GM18526 (cell line): Measurements from ENCODE around the gene XXYLT1.
A peak's percentile ranks its signal among the peaks of the same experiment; 100 is the strongest.

Experiments
- POLR2A ChIP-seq: IDR thresholded peaks from 3 replicates; pipeline ENCODE4 v1.6.1; 2011; ENCODE audit not compliant: insufficient read length; ENCODE audit errors: extremely low read depth

Gene XXYLT1

DNA sequence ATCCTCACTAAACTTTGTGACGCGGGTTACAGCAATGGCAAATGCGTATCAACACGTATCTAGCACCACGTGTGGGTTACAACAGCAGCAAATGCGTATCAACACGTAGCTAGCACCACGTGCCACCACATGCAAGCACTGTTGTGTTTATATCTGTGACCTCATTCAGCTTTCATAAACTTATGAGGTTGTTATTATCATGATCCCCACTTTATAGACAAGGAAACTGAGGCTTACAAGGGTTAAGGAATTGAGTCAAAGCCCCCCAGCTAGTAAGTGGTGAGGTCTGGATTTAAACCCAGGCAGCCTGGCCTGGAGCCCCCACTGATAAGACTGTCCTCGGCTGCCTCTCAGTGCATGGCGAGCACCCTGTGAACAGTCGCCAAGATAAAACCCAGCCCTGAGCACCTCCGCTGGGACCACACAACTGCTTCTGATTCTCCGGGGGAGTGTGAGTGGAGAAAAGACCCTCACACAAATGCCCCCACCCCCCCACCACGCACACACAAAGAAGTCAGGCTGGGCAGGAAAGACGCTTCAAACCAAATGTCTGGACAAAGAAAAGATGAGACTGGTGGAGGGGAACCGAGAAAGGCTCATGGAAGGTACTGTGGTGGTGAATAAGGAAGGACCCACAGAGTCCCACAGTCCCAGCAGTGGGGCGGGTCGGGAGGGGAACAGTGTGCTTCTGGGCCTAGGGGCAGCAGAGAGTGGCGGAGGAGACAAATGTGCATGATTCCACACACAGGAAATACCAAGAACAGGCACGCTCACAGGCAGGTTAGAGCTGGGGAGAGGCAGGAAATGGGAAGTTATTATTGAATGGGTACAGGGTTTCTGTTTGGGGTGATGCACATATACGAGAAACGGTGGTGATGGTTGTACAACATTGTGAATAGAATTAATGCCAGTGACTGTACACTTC is 173.4 kb downstream of the XXYLT1 start:
- no peak for TF ChIP-seq POLR2A

GRCh38 chr3:195096484-195097330 is 174.3 kb downstream of the XXYLT1 start:
- TF ChIP-seq POLR2A: no peak

- no peak for TF ChIP-seq POLR2A
Measured at GRCh38 chr3:195096053-195096452, 174.9 kb downstream of the XXYLT1 start.

DNA sequence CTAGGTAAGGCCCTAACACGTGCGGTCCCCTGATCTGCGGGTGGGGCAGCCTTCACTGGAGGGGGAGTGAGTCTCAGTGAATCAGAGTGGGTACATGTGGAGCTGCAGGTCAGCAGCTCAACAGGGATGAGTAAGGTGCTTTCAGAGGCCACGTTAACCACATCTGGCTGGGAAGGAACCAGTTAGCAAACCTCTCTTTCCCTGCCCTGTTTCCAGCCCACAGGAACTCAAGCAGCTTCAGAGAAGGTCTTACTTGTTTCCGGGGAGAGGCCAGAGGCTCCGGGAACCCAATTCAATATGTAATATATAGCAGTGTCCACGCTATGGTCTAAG is 175.3 kb downstream of the XXYLT1 start:
- no peak for TF ChIP-seq POLR2A

DNA sequence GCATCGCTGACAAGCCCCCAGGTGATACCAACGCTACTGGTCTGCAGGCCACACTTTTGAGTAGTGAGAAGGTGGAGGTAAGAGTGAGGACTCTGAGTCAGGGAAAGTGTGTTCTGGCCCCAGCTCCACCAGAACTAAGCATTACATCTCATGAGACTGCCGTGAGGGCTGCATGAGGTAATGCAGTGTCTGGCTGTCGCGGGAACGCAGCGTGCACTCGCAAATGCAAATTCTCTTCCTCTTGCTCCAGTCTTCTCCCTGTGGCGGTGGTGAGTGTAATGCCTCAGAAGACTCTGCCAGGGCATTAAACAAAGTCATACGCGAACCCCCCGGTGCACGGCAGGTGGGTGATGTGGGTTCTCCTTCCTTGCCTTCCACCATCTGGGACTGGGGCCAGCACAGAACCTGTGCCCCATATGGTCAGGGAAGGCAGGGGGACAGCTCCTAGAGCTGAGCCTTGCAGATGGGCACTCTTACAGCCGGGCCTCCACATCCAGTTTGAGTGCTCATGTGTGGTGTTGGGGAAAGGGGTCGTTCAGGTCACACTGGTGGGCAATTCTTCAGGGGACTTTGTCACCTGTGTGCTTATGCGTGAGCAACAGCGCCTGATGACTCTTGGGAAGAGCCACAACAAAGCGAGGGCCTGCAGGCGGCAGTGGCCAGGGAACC is 175.8 kb downstream of the XXYLT1 start:
- TF ChIP-seq POLR2A: no peak

DNA sequence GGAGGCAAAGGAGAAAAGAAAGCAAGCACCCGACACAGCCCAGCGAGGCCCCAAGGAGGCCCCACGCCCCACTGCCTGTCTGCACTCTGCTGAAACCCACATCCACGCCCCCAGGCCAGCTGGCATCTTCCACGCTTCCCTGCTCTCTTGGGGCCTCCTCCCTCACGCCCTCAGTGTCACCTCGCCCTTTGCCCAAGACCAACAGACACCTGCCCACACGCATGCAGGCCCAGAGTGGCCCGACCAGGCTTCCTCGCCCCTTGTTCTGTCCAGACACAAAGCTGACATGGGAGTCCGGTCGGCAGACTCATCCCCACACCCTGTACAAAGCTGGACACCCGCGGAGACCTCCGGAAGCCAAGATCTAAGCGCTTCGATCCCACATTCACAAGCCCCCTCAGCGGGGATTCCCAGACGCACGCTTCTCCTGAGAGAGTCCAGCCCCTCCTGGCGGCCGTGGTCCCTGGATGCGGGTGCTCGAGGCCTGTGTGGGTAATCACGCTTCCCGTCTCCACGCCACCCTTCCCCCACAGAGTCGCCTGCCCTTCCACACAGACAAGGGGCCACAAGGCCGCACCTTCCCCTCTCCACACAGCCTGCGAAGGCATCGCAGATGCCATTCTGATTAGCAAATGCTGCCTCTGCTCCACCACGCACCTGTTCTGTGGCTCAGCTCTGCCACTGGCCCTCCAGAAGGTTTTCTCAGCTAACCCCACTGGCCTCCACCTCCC is 176.6 kb downstream of the XXYLT1 start:
- TF ChIP-seq POLR2A: peak; percentile 34

DNA sequence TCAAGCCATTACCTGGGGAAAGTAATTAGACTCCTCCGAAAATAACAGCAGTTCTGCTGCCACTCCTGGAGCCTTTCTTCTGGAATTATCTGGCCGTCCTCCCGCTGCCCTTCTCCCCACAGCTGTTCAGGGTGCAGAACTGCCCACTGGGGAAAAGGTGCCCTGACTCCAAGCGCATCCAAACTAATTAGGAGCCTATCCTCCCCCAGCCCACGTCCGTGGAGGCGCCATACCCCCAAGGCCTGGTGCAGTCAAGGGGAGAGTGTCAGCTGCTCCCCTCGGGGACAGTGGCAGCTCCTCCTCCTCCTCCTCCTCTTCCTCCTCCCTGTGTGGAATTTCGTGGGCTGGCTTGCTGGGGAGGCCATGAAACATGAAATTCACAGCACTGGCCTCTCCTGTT is 177.2 kb downstream of the XXYLT1 start:
- no peak for TF ChIP-seq POLR2A

GRCh38 chr3:195087328-195087727 is 183.6 kb downstream of the XXYLT1 start:
- TF ChIP-seq POLR2A: no peak

- no peak for TF ChIP-seq POLR2A
Measured at GRCh38 chr3:195086885-195087284, 184.1 kb downstream of the XXYLT1 start.

- TF ChIP-seq POLR2A: no peak
Measured at GRCh38 chr3:195086341-195086740, 184.6 kb downstream of the XXYLT1 start.

DNA sequence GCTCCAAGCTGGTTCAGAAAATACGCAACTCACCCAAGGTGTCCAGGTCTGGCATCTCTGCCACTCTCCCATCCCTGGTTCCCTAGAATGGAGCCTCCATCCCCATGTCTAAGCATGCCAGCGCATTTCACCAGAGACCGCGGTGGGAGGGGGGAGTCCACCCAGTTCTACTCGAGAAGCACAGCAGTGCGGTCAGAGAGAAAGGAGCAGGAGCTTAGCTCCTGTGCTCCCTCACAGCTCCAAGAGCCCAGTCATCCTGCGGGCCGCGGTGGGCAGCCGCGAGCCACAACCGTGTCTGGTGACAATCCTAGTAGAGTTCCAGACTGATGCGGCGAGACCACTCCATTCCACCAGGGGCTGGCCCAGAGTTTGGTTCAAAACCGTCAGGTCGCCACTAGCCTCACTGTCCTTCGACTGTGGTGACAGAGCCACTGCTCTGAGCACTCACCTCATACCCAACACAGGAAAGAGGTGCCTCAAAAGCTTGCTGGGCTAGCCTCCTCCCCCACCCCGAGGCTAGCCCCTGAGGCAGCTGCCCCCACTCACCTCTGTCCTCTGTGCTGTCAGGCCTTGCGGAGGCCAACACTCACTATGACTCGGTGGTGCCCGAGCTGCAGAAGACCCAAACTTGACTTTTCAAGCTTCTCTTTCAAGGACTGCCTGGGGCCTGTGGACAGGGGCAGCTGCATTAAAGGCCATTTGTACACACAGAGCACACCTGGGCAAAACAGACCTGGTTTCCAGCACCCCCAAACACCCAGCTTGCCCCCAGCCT is 185.4 kb downstream of the XXYLT1 start:
- no peak for TF ChIP-seq POLR2A

GRCh38 chr3:195084746-195085145 is 186.2 kb downstream of the XXYLT1 start:
- no peak for TF ChIP-seq POLR2A

GRCh38 chr3:195083659-195084058 is 187.3 kb downstream of the XXYLT1 start:
- no peak for TF ChIP-seq POLR2A

DNA sequence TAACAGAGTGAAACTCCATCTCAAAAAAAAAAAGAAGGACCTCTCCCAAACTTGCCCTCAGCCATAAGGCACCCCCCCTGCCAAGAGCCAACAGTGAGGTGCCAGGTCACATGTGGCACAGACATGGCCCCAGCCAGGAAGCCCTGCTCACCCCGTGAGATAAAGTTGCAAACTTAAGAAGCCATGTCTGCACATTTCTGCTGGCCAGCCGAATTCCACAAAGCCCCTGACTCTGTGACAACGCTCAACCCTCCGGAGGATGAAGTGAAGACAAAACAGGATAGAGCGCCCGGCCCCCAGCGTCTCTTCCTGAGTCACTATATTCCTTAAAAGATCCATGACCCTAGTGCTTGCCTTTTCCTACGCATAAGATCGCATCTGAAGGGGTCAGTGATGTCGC is 188.1 kb downstream of the XXYLT1 start:
- TF ChIP-seq POLR2A: no peak
